HCT116 (cell line): ENCODE results near the gene PDGFA. TPM values are rescaled to one million over a fixed set of nuclear protein-coding genes. Genes with fewer than 3 reads are reported as not detected.

Experiments used
- ATAC-seq: fragments of 200-7000 bp; cut with Tn5 transposase; 2 replicates; pipeline ENCODE4 v1.9.1; 2020; ENCODE audit warnings: mild to moderate bottlenecking, moderate library complexity
- BruUV-seq: library from RNA; stranded (reverse); fragments of 400-500 nt; replicated peaks from 2 replicates; lab custom pipeline; 2021; lab: Mats Ljungman, UMichigan
- CTCF ChIA-PET: fragments of 300-600 bp; sonication (Branson Sonifier 250); formaldehyde crosslinking; loops from one replicate; lab custom pipeline; 2021; ENCODE audit warnings: antibody characterized with exemption; lab: Charles Lee
- POLR2A ChIA-PET: fragments of 300-600, 350-600 bp; sonication (Branson Sonifier 250); formaldehyde crosslinking; loops from one replicate; lab custom pipeline; 2021; ENCODE audit warnings: antibody characterized with exemption; lab: Charles Lee
- RAD21 ChIA-PET, 2 experiments: fragments of 300-600 bp; sonication (Branson Sonifier 250); formaldehyde crosslinking; loops; one replicate each; lab custom pipeline; 2023; ENCODE audit warnings: low total read pairs in 2 of 2; ENCODE audit not compliant: uncharacterized antibody in 2 of 2, unreplicated experiment in 2 of 2, low non-redundant PET in 1 of 2; lab: Charles Lee
- DNase-seq: peaks from one replicate; pipeline ENCODE4 v3.0.0-alpha.2; 2010; ENCODE audit warnings: low read depth, low spot score
- H2AFZ ChIP-seq: fragments of 200-600 bp; shearing (Covaris generic), sonication (generic); 2 replicates; pipeline ENCODE4 v1.6.1; 2017; ENCODE audit warnings: low read depth, mixed run types, mixed read lengths, antibody characterized with exemption, low read length; ENCODE audit not compliant: poor library complexity, severe bottlenecking
- H3K27ac ChIP-seq: 2 replicates; pipeline ENCODE4 v1.5.1; 2012; ENCODE audit warnings: low read depth, low read length
- H3K27me3 ChIP-seq: fragments of 200-600 bp; sonication (generic); 2 replicates; pipeline ENCODE4 v1.6.1; 2016; ENCODE audit warnings: mixed run types, low read length, mixed read lengths; ENCODE audit not compliant: insufficient read depth
- H3K36me3 ChIP-seq, 2 experiments: fragments of 200-500 bp in 1 of 2; fragments of 200-600 bp in 1 of 2; sonication (Bioruptor generic) in 1 of 2; sonication (generic) in 1 of 2; 2 replicates each; pipeline versions ENCODE4 v1.5.1 to v1.6.1; 2014 to 2016; ENCODE audit warnings: low read length in 2 of 2, inconsistent platforms in 1 of 2, mixed read lengths in 1 of 2, mixed run types in 1 of 2; ENCODE audit not compliant: insufficient read depth in 2 of 2, control insufficient read depth in 1 of 2
- H3K4me1 ChIP-seq, 2 experiments: fragments of 200-600 bp in 1 of 2; sonication (generic) in 1 of 2; 2 replicates each; pipeline versions ENCODE4 v1.5.1 to v1.6.1; 2012 to 2017; ENCODE audit warnings: low read length in 2 of 2, inconsistent platforms in 1 of 2, mild to moderate bottlenecking in 1 of 2, mixed read lengths in 1 of 2, mixed run types in 1 of 2, moderate library complexity in 1 of 2; ENCODE audit not compliant: insufficient read depth in 2 of 2, control insufficient read depth in 1 of 2
- H3K4me2 ChIP-seq: fragments of 200-600 bp; sonication (generic); 2 replicates; pipeline ENCODE4 v1.6.1; 2017; ENCODE audit warnings: mixed run types, low read length, mixed read lengths
- H3K4me3 ChIP-seq, 2 experiments: fragments of 200-600 bp in 1 of 2; sonication (generic) in 1 of 2; replicated peaks in 1 of 2; 2 replicates each; pipeline ENCODE4 v1.5.1; 2011 to 2016; ENCODE audit warnings: low read length in 2 of 2, control low read depth in 1 of 2, low read depth in 1 of 2, mild to moderate bottlenecking in 1 of 2, mixed read lengths in 1 of 2, mixed run types in 1 of 2
- H3K79me2 ChIP-seq: fragments of 200-600 bp; sonication (generic); 2 replicates; pipeline ENCODE4 v1.6.1; 2017; ENCODE audit warnings: mild to moderate bottlenecking, mixed run types, low read length, moderate library complexity, mixed read lengths; ENCODE audit not compliant: insufficient read depth
- H3K9ac ChIP-seq: fragments of 200-600 bp; sonication (generic); 2 replicates; pipeline ENCODE4 v1.6.1; 2016; ENCODE audit warnings: low read length, mixed read lengths
- H3K9me2 ChIP-seq: fragments of 200-600 bp; sonication (generic), shearing (Covaris generic); 2 replicates; pipeline ENCODE4 v1.6.1; 2017; ENCODE audit warnings: mixed run types, mild to moderate bottlenecking, moderate library complexity; ENCODE audit not compliant: insufficient read depth
- H3K9me3 ChIP-seq, 2 experiments: fragments of 200-500 bp in 1 of 2; fragments of 200-600 bp in 1 of 2; sonication (Bioruptor generic) in 1 of 2; sonication (generic) in 1 of 2; 2 replicates each; pipeline ENCODE4 v1.6.1; 2014 to 2017; ENCODE audit warnings: low read length in 2 of 2, mixed read lengths in 2 of 2, inconsistent platforms in 1 of 2, low read depth in 1 of 2, mild to moderate bottlenecking in 1 of 2, mixed run types in 1 of 2, moderate library complexity in 1 of 2; ENCODE audit not compliant: control insufficient read depth in 1 of 2, insufficient read depth in 1 of 2
- H4K20me1 ChIP-seq: fragments of 200-600 bp; sonication (generic), shearing (Covaris generic); 2 replicates; pipeline ENCODE4 v1.6.1; 2017; ENCODE audit warnings: mixed run types, mild to moderate bottlenecking, moderate library complexity; ENCODE audit not compliant: insufficient read depth
- ATF3 ChIP-seq: IDR thresholded peaks from 2 replicates; pipeline ENCODE4 v1.6.1; 2012
- CEBPB ChIP-seq: IDR thresholded peaks from 2 replicates; pipeline ENCODE4 v1.6.1; 2012; ENCODE audit warnings: low read depth
- EGR1 ChIP-seq: IDR thresholded peaks from 2 replicates; pipeline ENCODE4 v1.6.1; 2012; ENCODE audit warnings: low read depth
- EZH2 ChIP-seq: fragments of 200-600 bp; sonication (generic); IDR thresholded peaks from 2 replicates; pipeline ENCODE4 v1.6.1; 2017; ENCODE audit warnings: antibody characterized with exemption, mixed run types
- POLR2AphosphoS5 ChIP-seq: IDR thresholded peaks from 2 replicates; pipeline ENCODE4 v1.6.1; 2011; ENCODE audit warnings: mild to moderate bottlenecking, low read depth, low read length, moderate library complexity
- SIN3A ChIP-seq: IDR thresholded peaks from 2 replicates; pipeline ENCODE4 v1.6.1; 2012; ENCODE audit warnings: low read depth
- SRF ChIP-seq: IDR thresholded peaks from 2 replicates; pipeline ENCODE4 v1.6.1; 2012; ENCODE audit warnings: low read depth
- TCF7L2 ChIP-seq: IDR thresholded peaks from 2 replicates; pipeline ENCODE4 v1.7.0; 2011; ENCODE audit warnings: borderline replicate concordance, inconsistent platforms; ENCODE audit not compliant: insufficient read depth, insufficient read length; ENCODE audit errors: extremely low read depth
- YY1 ChIP-seq: IDR thresholded peaks from 2 replicates; pipeline ENCODE4 v1.6.1; 2011; ENCODE audit warnings: low read length, low read depth, moderate library complexity, mild to moderate bottlenecking; ENCODE audit not compliant: insufficient replicate concordance; ENCODE audit errors: extremely low read depth
- ZBTB33 ChIP-seq: IDR thresholded peaks from 2 replicates; pipeline ENCODE4 v1.6.1; 2011; ENCODE audit warnings: mild to moderate bottlenecking, low read length, moderate library complexity; ENCODE audit not compliant: insufficient replicate concordance; ENCODE audit errors: extremely low read depth
- intact Hi-C: fragments of 100-400 bp; cut with micrococcal nuclease; formaldehyde crosslinking; loops from 2 replicates; pipeline ENCODE4 v1.10.0; 2022
- total RNA-seq: library from RNA; stranded (reverse); gene quantifications from one replicate; pipeline ENCODE4 v1.2.1, GENCODE V29; 2021; ENCODE audit not compliant: unreplicated experiment

The PDGFA gene
- total RNA-seq, 1 experiment from 2014 or later, result 44.7 TPM

GRCh38 chr7:505171-505570 lies 14.5 kb downstream of the PDGFA start:
- ChIA-PET POLR2A (no interaction called here), RAD21 (no interaction called here), CTCF (no interaction called here)
- Histone ChIP-seq H3K9ac (no peak overlapping the region), H3K4me3 (no peak overlapping the region), H3K27ac (no peak overlapping the region), H3K27me3 (no peaks in the 10 kb centered on the region), H3K9me3 (no peaks in the 10 kb centered on the region), H3K9me2 (no peaks in the 10 kb centered on the region), H3K36me3 (peaks cover 0 to 11% of the 10 kb centered on the region in 2 experiments; a peak in 2 of 4 replicates), H3K4me2 (no peak overlapping the region), H2AFZ (no peak overlapping the region), H3K4me1 (peaks cover 0 to 4% of the 10 kb centered on the region in 2 experiments; a peak in 2 of 4 replicates), H3K79me2 (no peaks in the 10 kb centered on the region), H4K20me1 (no peaks in the 10 kb centered on the region)
- intact Hi-C loops, result no loop called here
- no TSS peak for BruUV-seq
- TF ChIP-seq EGR1 (no peak), YY1 (no peak), TCF7L2 (no peak), POLR2AphosphoS5 (no peak), SRF (no peak), ZBTB33 (no peak), EZH2 (no peak), SIN3A (no peak), CEBPB (no peak), ATF3 (no peak)
- no peak for ATAC-seq
- no peak for DNase-seq
